GM19324 (cell line): ENCODE data around the gene TCL1A.

ENCODE experiments used
- ATAC-seq: cut with Tn5 transposase; IDR thresholded peaks from one replicate; pipeline ENCODE4 v1.9.1; 2021; ENCODE audit warnings: mild to moderate bottlenecking, moderate library complexity; ENCODE audit not compliant: unreplicated experiment, low FRiP score

TCL1A gene

DNA sequence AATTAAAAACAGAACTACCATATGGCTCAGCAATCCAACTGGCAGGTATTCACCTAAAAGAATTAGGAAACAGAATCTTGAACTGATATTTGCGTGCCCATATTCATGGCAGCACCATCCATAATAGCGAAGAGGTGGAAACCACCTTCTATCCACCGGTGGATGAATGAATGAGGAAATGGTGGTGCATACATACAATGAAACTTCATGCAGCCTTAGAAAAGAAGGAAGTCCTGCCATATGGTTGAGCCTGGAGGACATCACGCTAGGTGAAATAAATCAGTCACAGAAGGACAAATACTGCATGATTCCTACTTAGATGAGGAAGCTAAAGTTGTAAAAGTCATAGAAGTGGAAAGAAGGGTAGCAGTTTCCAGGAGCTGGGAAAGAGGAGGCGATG is 6.6 kb downstream of the TCL1A start:
- ATAC-seq, result no peak

DNA sequence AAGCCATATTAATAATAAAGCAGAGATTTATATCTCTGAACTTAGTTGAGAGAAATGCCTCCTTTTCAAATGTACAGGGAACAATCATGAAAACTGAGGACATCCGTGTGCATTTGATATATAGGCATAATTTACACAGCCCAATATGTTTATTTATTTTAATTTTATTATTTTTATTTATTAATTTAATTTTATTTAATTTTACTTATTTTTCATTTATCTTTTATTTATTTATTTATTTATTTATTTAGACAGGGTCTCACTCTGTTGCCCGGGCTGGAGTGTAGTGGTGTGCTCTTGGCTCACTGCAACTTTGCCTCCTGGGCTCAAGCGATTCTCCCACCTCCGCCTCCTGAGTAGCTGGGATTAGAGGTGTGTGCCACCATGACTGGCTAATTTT is 8.4 kb downstream of the TCL1A start:
- ATAC-seq, result no peak

DNA sequence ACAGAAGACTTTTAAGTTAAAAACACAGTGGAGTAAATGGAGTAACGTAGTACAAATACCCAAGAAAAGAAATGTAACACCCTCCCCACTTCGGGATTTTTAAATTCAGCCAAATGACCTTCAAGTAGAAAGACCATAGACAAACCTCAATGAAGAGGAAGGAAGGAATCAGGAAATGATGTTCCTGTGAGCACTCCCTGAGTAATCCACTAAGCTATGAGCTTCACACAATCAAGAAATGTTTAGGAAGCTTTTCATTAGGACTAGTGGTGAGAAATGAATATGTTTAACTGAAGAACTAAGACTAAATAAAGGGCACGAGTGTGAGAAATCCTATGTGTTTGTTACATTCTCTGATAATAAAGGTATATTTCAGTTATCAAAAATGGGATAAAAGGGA is 10.1 kb downstream of the TCL1A start:
- no peak for ATAC-seq

DNA sequence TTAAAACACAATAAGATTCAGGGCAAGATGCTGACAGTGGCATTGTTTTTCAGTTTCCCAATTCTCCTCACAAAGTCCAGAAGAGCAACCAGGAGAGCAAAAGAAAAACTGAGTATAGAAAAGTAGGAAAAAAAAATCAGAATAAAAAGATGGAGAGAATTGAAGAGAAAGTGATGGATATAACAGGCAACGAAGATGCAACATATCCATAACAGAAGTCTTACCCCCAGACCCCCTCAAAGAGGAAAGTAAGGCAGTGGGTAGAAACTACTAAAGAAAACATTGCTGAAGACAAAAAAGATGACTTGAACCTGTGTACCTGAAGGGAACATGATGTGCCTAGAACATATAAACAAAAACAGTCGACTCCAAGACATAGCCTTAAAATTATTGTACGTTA is 10.6 kb downstream of the TCL1A start:
- no peak for ATAC-seq

GRCh38 chr14:95701846-95702221 is 12.1 kb downstream of the TCL1A start:
- ATAC-seq, result no peak

GRCh38 chr14:95700221-95700976 is 13.5 kb downstream of the TCL1A start:
- no peak for ATAC-seq

DNA sequence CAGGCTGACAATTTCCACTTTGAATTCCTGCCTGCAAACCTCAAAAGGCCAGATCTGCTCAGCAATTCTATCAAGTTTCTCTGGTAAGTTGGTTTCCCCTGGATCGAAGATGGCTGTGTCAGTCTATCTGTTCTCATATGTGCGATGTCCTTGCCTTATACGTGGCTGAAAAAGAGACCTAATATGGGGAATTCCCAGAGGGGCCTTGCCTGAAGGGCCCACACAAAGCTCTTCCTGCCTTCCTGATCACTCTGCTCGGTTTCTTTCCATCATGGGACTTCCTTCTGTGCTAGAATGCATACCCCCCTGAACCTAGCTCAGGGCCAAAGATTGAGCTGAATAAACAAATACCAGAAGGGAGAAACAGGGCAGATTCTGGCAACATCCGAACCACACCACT is 14.5 kb downstream of the TCL1A start:
- ATAC-seq, result no peak

GRCh38 chr14:95698287-95698686 is 15.6 kb downstream of the TCL1A start:
- ATAC-seq, result no peak

DNA sequence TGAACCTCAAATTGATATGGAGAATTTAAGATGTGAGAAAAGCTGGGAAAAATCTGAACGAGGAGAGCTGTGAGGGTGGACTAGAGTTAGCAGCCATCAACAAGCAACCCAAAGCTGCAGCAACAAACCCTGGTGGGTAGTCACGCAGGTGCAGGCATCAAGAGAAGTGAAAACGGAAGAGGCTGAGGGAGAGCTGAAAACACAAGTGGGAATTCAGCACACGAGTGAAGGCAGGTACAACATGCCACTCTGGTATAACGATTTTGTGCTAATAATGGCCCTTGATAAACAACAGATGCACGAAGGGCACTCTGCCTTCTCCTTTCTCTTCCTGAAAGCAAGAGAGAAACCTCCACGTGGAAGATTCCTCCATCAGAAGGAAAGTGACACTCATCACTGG is 16.2 kb downstream of the TCL1A start:
- ATAC-seq, result peak; percentile 71

DNA sequence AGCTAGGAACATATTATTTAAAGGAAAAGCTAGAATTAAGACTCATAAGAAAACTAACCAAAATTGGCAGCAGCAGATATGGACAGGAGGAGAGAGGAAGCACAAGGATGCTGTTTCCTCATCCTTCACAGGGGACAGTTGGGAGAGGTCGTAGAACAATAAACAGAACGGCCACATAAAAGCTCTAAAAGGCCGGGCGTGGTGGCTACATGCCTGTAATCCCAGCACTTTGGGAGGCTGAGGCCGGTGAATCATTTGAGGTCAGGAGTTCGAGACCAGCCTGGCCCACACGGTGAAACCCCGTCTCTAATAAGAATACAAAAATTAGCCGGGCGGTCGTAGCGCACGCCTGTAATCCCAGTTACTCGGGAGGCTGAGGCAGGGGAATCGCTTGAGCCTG is 17.2 kb downstream of the TCL1A start:
- ATAC-seq, result no peak

GRCh38 chr14:95695913-95696312 is 18.0 kb downstream of the TCL1A start:
- no peak for ATAC-seq

- ATAC-seq, result no peak
Observed at GRCh38 chr14:95695051-95695450, 18.9 kb downstream of the TCL1A start.

- no peak for ATAC-seq
Observed at GRCh38 chr14:95692109-95692508, 21.8 kb downstream of the TCL1A start.

DNA sequence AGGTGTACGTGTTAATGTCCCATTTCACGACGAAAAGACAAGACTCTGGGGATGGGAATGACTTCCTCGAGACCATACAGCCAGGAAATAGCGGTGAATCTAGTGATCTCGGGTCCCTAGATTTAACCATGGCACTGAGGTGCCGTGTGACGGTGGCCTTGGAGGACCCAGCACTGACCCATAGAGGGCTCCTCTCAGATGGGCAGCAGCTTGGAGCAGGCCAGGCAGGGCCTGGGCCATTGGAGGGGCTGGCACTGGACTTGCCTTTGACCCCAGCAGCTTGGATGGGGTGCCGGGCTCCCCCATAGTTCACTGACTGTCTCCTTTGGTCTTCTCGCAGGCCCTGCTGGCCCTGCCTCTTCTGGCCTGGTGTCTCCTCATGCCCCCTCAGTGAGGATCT is 22.3 kb downstream of the TCL1A start:
- no peak for ATAC-seq

DNA sequence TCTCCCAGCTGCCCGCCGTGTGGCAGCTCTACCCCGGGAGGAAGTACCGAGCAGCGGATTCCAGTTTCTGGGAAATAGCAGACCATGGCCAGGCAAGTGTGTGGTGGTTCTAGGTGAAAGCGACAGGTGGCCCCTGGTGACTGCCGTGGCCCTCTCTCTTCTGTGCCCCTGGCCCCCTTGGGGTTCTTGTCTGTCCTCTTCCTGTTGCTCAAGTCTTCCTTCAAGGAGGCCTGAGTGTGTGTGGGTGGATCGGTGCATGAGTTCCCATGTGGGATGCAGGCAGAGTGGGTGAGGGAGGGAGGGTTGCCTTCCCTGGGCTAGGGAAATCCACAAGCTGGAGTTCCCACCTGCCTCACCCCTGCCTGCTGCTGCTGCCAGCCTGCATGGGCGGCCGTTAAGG is 23.1 kb downstream of the TCL1A start:
- no peak for ATAC-seq

GRCh38 chr14:95689441-95689840 is 24.5 kb downstream of the TCL1A start:
- no peak for ATAC-seq

- ATAC-seq, result no peak
Observed at GRCh38 chr14:95686935-95687334, 27.0 kb downstream of the TCL1A start.

GRCh38 chr14:95685978-95686922 is 27.7 kb downstream of the TCL1A start, which contains the start of gene TCL1B:
TCL1B (plus strand) TSS chr14:95686426; CDS start chr14:95686468, 42 bp downstream.
- ATAC-seq, result no peak

DNA sequence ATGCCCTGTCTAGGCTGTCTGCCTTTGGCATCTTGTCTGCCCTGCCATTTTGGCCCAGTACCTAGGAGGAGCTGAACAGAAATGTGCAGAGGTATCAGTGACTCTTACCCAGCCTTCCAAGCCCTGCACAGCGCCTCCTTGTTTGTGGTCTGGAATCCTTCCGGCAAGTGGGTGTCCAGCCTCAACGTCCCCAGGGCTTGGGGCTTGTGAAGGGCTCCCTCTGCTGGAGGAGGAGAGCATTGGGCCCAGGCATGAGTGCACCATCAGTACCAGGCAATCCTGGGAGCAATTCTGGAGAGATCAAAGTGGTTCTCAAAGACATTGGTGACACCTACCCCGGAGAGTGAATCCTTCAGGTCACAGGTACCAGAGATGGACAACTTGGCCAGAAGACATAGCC is 30.1 kb downstream of the TCL1A start:
- ATAC-seq, result no peak

GRCh38 chr14:95681153-95681552 is 32.8 kb downstream of the TCL1A start:
- ATAC-seq, result no peak

DNA sequence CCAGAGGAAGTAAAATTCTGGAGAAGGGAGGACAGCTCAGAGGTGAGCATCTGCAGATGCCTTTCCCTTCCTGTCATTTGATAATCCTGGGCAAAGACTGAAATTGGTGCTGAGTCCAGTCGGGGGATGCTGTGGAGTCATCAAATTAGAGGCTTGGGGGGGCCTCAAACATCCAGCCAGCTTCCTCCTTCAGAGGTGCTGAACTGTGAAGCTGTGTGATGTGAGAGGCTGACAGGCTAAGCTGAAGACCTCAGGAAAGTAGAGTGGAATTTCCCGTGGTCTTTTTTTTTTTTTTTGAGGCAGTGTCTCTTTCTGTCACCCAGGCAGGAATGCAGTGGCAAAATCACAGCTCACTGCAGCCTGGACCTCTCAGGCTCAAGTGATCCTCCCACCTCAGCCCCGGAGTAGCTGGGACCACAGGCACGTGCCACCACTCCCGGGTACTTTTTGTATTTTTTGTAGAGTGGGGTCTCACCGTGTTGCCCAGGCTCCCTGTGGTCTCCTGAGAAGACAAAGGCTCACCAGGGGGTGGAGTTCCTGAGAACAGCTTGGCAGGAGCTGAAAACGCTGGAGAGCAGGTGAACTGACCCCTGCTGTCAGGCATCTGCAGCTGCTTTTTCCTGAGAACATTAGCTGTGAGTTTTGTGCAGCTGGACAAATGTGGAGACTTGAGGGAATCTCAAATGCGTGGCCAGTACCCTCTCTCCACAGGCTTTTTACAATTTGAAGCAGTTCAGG is 33.8 kb downstream of the TCL1A start:
- ATAC-seq, result no peak
